ENCODE measurements around the gene MTIF2. TPM values are rescaled to one million over a fixed set of nuclear protein-coding genes. Genes with fewer than 3 reads are reported as not detected.
"Not testable (repeated sequence)": the region's sequence is repeated elsewhere in the genome, so short reads cannot be mapped to it uniquely, and the experiment has no call there.

The MTIF2 gene
- total RNA-seq, result 50.5 TPM
- long read RNA-seq, transcript MTIF2-201 (16 exons, 2,528 nt), result major isoform, 43 of 76 reads
- long read RNA-seq, partial matches to known transcripts, result 2 of 76 reads
- long read RNA-seq, other reads (novel, unspliced or antisense), result 30 of 76 reads

DNA sequence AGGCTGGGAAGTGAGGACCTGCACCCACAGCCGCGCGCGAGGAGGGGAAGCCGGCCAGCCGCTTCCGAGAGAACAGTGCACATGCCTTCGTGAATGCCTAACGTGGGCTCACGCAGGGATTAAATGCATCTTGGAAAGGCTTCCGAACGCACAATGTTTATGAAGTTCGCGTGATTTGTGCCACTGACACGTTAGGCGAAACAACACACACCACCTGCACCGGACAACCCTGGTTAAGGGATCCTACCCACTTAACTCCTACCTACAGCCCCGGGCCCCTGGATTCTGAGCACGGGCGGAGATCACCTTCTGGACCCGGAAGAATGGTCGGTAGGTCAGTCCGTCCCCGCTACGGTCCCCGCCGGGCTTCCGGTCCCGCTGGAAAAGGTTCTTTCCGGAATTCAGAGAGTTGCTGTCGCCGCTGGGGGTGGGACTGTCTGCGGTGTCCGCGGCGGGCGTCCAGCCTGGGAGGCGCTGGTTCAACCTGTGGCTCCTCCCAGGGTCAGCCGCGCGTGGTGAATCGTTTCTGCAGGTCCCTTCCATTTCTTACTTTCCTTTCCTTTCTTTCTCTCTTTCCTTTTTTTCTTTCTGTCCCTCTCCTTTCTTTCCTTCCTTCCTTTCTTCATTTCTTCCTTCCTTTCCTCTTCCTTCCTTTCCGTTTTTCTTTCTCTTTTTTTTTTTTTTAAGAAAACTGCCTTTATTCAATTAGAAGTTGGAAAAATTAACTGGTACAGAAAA, at the start of gene MTIF2:
MTIF2 (minus strand) TSS at position 325 of the 738 bp plus-strand sequence. CDS start 5,373 bp downstream, outside the sequence.
- DNase-seq, result peak; percentile 97
- ATAC-seq (ENCODE audit: poor library complexity), result peak; percentile 100
- intact Hi-C loops (cut with DNase I), result no loop called here

DNA sequence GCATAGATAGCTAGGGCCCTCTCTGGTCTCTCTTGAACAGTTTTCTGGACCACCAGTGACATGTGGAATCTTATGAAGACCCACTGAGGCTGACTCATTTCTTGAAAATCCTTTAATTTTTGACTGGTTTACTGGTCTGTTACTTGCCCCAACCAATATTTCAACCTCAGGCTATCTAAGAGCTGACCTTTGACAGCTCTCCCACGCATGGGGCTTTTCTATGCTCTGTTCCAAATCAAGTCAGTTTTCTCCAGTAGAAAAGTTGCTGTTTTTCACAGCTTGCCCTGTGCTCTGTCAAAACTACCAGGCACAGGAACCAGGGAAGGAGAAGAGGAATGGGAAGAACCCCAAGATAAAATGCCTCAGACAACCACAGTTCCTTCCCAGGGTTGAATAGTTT, 46.0 kb upstream of the MTIF2 start:
- intact Hi-C loops (cut with DNase I), result no loop called here
- ATAC-seq (ENCODE audit: poor library complexity), result no peak
- DNase-seq, result no peak

DNA sequence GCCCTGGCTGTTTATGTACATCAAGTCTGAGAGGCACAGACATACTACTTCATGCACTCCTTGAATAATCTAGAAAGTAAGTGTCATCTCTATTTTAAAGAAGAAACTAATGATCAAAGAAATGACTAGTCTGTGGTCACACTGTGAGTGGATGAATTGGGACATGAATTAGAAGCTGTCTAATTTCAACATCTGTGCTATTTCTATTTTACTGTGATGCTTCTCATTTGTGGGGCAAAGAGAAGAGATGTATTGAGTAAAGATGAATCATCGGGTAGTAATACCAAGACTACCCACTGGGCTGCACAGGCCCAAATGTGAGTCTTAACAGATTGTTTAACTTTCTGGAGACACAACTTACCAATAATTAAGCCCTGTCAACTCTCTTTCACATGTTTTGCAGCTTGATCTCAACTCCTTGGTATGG, 42.4 kb upstream of the MTIF2 start:
- ATAC-seq (ENCODE audit: poor library complexity), result no peak

DNA sequence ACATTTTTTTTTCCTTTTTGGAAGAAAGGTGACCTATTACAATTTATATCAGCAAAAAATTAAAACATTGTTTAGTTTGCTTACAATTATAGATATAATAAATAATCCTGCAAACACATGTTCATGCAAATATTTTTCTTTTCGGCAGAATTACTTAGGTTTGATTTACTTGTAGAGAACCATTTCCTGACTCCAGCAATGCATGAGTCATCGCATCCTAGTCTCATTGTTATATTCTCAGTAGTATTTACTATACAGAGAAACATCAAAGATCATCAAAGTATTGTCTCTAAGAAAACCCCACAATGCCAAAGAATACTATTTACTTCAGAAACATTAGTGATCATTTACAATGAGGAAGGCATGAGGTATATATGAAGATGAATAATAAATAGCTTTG, 40.4 kb upstream of the MTIF2 start:
- DNase-seq (no peak), ATAC-seq (ENCODE audit: poor library complexity) (no peak)
- intact Hi-C loops (cut with DNase I), result no loop called here

More for the DNA sequence above, 42.4 kb upstream of the MTIF2 start:
- DNase-seq, result no peak
- intact Hi-C loops (cut with DNase I), result no loop called here

GRCh38 chr2:55302241-55302640, 33.2 kb upstream of the MTIF2 start:
- DNase-seq (no peak), ATAC-seq (ENCODE audit: poor library complexity) (no peak)
- intact Hi-C loops (cut with DNase I), result no loop called here

GRCh38 chr2:55301277-55301676, 32.2 kb upstream of the MTIF2 start:
- ATAC-seq (ENCODE audit: poor library complexity), result no peak
- DNase-seq, result no peak
- intact Hi-C loops (cut with DNase I), result no loop called here

DNA sequence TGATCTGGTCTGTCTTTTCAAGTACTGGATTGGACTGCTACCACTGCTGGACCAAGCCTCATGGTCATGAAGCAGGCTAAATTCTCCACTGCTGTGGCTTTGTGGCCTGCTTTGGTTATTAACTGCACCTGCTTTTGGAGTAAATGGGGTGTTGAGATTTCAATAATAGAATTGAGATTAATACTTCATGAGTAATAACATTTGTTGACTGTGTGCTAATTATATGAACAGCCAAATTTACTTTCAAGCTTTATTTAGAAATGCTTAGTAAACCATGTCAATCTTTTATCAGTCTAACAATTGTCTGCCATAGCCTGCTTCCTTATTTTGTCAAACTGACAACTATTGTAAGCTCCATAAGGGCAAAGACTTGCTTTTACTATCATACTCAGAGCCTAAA, 27.4 kb upstream of the MTIF2 start:
- no peak for ATAC-seq (ENCODE audit: poor library complexity)
- intact Hi-C loops (cut with DNase I), result no loop called here
- DNase-seq, result no peak

- intact Hi-C loops (cut with DNase I), result no loop called here
- ATAC-seq (ENCODE audit: poor library complexity) (no peak), DNase-seq (no peak)
These were observed 14.1 kb upstream of the MTIF2 start for GRCh38 chr2:55283083-55283482.

- intact Hi-C loops (cut with DNase I), result no loop called here
- ATAC-seq (ENCODE audit: poor library complexity), result peak; percentile 98
- DNase-seq, result peak; percentile 95
These were observed 13.3 kb upstream of the MTIF2 start for GRCh38 chr2:55282110-55282917.

DNA sequence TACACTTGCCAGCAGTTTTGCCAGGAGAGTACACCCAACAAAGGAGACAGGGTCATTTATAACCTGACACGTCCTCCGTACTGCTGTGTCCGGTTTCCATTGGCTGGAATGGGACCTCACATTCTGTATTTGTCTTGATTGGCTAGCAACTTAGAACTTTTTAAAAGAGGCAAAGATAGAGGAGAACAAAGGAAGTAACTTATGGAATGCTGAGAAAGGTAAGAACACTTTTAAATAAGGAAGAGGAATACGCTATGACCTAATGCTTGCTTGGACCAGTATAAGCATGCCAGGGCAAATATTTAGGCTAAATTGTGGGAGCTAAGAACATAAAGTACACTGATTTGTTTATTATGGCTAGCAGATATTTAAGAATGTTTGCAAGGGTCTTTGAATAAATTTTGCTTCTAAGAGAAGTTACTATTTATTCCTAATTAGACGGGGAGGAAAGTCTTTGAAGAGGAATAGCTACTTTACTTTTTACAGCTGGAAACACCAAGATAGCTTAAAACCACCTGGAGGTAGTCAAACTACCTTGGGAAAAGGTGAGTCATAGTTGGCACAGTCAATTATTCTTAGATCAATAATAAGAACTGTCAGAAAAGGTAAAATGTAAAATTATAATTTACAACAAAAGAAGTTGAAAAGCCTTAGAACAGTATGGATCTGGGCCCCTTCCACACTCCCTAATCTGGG, 12.0 kb upstream of the MTIF2 start:
- DNase-seq; ATAC-seq (ENCODE audit: poor library complexity); intact Hi-C loops (cut with DNase I): not testable (repeated sequence)

DNA sequence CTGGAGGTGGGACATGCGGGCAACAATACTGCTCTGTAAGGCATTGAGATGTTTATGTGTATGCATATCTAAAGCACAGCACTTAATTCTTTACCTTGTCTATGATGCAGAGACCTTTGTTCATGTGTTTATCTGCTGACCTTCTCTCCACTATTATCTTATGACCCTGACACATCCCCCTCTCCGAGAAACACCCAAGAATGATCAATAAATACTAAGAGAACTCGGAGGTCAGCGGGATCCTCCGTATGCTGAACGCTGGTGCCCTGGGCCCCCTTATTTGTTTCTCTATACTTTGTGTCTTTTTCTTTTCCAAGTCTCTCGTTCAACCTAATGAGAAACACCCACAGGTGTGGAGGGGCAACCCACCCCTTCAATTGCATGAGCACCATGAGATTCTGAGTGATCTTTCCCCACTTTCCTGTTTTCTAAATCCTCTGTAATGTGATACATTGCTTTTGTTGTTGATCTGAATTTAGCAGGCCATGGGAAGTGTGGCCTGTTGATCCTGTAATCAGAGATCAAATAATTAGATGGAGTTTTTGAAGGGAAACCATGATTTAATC, 10.9 kb upstream of the MTIF2 start:
- DNase-seq; ATAC-seq (ENCODE audit: poor library complexity); intact Hi-C loops (cut with DNase I): not testable (repeated sequence)

GRCh38 chr2:55279214-55279835, 10.3 kb upstream of the MTIF2 start:
- intact Hi-C loops (cut with DNase I); ATAC-seq (ENCODE audit: poor library complexity): not testable (repeated sequence)

GRCh38 chr2:55277310-55277709, 8.3 kb upstream of the MTIF2 start:
- no peak for ATAC-seq (ENCODE audit: poor library complexity)
- DNase-seq, result no peak
- intact Hi-C loops (cut with DNase I), result no loop called here

More at GRCh38 chr2:55279214-55279835, 10.3 kb upstream of the MTIF2 start:
- not testable (repeated sequence) for DNase-seq

DNA sequence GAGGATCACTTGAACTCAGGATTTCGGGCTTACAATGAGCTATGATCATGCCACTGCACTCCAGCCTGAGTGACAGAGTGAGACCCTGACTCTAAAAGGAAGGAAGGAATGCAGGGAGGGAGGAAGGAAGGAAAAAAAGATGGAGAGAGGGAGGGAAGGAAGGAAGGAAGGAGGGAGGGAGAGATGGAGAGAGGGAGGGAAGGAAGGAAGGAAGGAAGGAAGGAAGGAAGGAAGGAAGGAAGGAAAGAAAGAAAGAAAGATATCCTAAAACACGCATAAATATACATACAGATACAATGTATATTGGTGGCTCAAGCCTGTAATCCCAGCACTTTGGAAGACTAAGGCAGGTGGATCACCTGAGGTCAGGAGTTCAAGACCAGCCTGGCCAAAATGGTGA, 5.3 kb upstream of the MTIF2 start:
- DNase-seq; ATAC-seq (ENCODE audit: poor library complexity); intact Hi-C loops (cut with DNase I): not testable (repeated sequence)

DNA sequence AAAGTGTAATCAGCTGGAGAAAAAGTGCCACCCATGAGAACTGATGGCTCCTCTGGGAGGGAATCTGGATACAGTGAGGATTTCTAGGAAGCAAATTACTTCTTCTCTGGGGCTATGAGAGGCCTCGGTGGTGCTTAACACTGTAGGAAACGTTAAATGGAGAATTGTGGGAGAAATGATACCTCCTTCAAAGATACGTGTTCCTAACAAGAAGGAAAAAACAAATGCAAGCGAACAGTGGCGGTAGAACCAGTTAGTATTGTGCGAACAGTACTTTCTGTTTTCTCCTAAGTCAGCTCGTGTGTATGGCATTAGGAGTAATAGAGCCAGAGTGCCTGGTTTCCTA, 587 bp upstream of the MTIF2 start:
- ATAC-seq (ENCODE audit: poor library complexity), result peak; percentile 34
- no peak for DNase-seq
- intact Hi-C loops (cut with DNase I), result no loop called here

GRCh38 chr2:55268288-55268906, 634 bp downstream of the MTIF2 start:
- intact Hi-C loops (cut with DNase I), result no loop called here
- ATAC-seq (ENCODE audit: poor library complexity) (peak; percentile 5), DNase-seq (no peak)

DNA sequence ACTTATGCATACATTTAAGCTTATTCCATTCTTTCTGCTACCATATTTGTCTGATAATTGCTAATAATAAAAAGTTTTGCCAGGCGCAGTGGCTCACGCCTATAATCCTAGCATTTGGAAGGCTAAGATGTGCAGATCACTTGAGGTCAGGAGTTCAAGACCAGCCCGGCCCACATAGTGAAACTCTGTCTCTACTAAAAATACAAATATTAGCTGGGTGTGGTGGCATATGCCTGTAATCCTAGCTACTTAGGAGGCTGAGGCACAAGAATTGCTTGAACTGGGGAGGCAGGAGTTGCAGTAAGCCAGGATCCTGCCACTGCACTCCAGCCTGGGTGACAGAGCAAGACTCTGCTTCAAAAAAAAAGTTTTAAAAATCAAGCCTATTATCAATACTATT, 9.4 kb downstream of the MTIF2 start:
- ATAC-seq (ENCODE audit: poor library complexity); DNase-seq; intact Hi-C loops (cut with DNase I): not testable (repeated sequence)

- DNase-seq (no peak), ATAC-seq (ENCODE audit: poor library complexity) (no peak)
- intact Hi-C loops (cut with DNase I), result no loop called here
These were observed 16.2 kb downstream of the MTIF2 start for GRCh38 chr2:55252832-55253231.
